Measurements from ENCODE around the gene YIPF6. TPM values are rescaled to one million over a fixed set of nuclear protein-coding genes. Genes with fewer than 3 reads are reported as not detected.
"Not testable (repeated sequence)": the region's sequence is repeated elsewhere in the genome, so short reads cannot be mapped to it uniquely, and the experiment has no call there.

The YIPF6 gene
- total RNA-seq, 2 donors from 2014 or later = 24.0 to 35.6 TPM

DNA sequence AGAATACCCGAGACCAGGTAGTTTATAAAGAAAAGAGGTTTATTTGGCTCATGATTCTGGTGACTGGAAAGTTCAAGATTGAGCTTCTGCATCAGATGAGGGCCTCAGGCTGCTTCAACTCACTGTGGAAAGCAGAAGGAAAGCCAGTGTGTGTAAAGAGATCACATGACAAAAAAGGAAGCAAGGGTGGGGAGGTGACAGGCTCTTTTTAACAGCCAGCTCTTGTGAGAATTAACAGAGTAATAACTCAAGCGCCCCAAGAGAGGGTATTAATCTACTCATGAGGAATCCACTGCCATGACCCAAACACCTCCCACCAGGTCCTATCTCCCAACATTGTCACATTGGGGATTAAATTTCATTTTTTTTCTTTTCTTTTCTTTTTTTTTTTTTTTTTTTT, 6.3 kb upstream of the YIPF6 start:
- TF ChIP-seq, protein P1, sequence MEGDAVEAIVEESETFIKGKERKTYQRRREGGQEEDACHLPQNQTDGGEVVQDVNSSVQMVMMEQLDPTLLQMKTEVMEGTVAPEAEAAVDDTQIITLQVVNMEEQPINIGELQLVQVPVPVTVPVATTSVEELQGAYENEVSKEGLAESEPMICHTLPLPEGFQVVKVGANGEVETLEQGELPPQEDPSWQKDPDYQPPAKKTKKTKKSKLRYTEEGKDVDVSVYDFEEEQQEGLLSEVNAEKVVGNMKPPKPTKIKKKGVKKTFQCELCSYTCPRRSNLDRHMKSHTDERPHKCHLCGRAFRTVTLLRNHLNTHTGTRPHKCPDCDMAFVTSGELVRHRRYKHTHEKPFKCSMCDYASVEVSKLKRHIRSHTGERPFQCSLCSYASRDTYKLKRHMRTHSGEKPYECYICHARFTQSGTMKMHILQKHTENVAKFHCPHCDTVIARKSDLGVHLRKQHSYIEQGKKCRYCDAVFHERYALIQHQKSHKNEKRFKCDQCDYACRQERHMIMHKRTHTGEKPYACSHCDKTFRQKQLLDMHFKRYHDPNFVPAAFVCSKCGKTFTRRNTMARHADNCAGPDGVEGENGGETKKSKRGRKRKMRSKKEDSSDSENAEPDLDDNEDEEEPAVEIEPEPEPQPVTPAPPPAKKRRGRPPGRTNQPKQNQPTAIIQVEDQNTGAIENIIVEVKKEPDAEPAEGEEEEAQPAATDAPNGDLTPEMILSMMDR (IDR thresholded peaks at IDR 0.05) = no peak
- no peaks in the 10 kb centered on the region for H3K36me3 ChIP-seq
- no peak overlapping the region for H3K4me3 ChIP-seq
- no peaks in the 10 kb centered on the region for H3K4me1 ChIP-seq (ENCODE audit: control insufficient read depth in 1 of 2, low read depth in 2 of 2)
- H3K9me3 ChIP-seq = no peaks in the 10 kb centered on the region
- H3K27ac ChIP-seq = no peak overlapping the region
- DNase-seq (ENCODE audit: low spot score) (no peak), ATAC-seq (ENCODE audit: insufficient number of reproducible peaks, low FRiP score, low read depth) (no peak)
- no peaks in the 10 kb centered on the region for H3K27me3 ChIP-seq (replicated peaks; ENCODE audit: insufficient read depth)

DNA sequence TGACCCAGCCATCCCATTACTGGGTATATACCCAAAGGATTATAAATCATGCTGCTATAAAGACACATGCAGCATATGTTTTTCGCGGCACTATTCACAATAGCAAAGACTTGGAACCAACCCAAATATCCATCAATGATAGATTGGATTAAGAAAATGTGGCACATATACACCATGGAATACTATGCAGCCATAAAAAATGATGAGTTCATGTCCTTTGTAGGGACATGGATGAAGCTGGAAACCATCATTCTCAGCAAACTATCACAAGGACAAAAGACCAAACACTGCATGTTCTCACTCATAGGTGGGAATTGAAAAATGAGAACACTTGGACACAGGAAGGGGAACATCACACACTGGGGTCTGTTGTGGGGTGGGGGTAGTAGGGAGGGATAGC, 5.1 kb upstream of the YIPF6 start:
- DNase-seq (ENCODE audit: low spot score); H3K9me3 ChIP-seq; H3K4me3 ChIP-seq; H3K27me3 ChIP-seq (replicated peaks; ENCODE audit: insufficient read depth); ATAC-seq (ENCODE audit: insufficient number of reproducible peaks, low FRiP score, low read depth); H3K4me1 ChIP-seq (ENCODE audit: control insufficient read depth in 1 of 2, low read depth in 2 of 2); H3K36me3 ChIP-seq; H3K27ac ChIP-seq: not testable (repeated sequence)

DNA sequence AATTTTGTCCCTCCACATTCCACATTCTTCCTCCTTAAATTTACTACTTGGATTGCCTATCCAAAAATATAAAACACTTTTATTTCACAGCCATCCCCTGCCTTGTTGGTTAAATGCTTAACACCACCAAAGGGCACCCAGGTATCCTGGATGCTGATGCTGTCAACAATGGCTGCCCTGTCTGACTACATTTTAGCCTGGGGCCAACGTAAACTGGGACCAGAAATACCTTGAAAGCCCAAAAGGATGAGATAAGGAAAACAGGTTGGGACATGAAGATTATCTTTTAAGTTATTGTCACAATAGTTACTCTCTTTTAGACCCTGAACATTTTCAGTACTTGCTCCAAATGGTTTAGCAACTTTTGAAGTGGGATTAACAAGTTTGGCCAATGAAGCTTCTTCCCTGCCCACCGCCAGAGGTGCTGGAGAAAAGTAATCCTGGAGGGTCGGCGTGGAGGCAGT, 775 bp upstream of the YIPF6 start:
- Histone ChIP-seq H3K27ac (peak overlapping the region; percentile 89 to 95), H3K27me3 (replicated peaks; ENCODE audit: insufficient read depth) (no peaks in the 10 kb centered on the region), H3K4me3 (peak overlapping the region; percentile 88), H3K9me3 (no peaks in the 10 kb centered on the region), H3K4me1 (ENCODE audit: control insufficient read depth in 1 of 2, low read depth in 2 of 2) (peaks cover 7 to 16% of the 10 kb centered on the region in 2 donors), H3K36me3 (no peaks in the 10 kb centered on the region)
- TF ChIP-seq, protein P1 (IDR thresholded peaks at IDR 0.05) = no peak
- DNase-seq (ENCODE audit: low spot score) (no peak), ATAC-seq (ENCODE audit: insufficient number of reproducible peaks, low FRiP score, low read depth) (no peak)

DNA sequence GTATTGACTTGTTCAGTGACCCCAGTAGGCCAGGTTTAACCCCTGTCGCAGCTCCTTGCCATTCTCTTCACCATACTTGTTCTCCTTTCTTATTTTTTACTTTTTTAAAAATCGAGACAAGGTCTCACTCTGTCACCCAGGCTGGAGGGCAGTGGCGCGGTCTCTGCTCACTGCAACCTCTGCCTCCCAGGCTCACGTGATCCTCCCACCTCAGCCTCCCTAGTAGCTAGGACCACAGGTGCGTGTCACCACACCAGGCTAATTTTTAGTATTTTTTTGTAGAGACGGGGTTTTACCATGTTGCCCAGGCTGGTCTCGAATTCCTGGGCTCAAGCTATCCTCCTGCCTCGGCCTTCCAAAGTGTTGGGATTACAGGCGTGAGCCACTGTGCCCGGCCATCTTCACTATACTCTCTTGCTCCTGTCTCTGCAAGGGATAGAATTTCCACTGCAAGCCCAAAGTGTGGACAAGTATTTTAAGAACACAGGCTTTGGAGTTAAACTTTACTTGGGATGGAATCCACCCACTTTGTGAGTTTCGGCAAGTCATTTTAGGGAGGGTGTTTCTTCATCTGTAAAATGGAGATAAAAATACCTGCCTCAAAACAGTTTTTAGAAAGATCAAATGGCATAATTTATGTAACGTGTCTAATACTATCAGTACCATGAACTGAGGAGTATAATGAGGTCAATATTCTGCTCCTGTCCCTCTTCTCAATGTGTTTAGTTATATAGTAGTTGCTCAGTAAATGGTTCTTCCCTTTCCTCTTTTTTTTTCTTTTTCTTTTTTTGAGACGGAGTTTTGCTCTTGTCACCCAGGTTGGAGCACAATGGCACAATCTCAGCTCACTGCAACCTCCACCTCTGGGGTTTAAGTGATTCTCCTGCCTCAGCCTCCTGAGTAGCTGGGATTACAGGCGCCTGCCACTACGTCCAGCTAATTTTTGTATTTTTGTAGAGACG, 973 bp downstream of the YIPF6 start:
- peak overlapping the region; percentile 88 for H3K4me3 ChIP-seq
- no peaks in the 10 kb centered on the region for H3K9me3 ChIP-seq
- TF ChIP-seq, protein P1 (IDR thresholded peaks at IDR 0.05) = no peak
- no peaks in the 10 kb centered on the region for H3K27me3 ChIP-seq (replicated peaks; ENCODE audit: insufficient read depth)
- ATAC-seq (ENCODE audit: insufficient number of reproducible peaks, low FRiP score, low read depth) = no peak
- peaks cover 7 to 16% of the 10 kb centered on the region in 2 donors for H3K4me1 ChIP-seq (ENCODE audit: control insufficient read depth in 1 of 2, low read depth in 2 of 2)
- H3K27ac ChIP-seq = peak overlapping the region; percentile 89 to 95
- no peak for DNase-seq (ENCODE audit: low spot score)
- no peaks in the 10 kb centered on the region for H3K36me3 ChIP-seq

DNA sequence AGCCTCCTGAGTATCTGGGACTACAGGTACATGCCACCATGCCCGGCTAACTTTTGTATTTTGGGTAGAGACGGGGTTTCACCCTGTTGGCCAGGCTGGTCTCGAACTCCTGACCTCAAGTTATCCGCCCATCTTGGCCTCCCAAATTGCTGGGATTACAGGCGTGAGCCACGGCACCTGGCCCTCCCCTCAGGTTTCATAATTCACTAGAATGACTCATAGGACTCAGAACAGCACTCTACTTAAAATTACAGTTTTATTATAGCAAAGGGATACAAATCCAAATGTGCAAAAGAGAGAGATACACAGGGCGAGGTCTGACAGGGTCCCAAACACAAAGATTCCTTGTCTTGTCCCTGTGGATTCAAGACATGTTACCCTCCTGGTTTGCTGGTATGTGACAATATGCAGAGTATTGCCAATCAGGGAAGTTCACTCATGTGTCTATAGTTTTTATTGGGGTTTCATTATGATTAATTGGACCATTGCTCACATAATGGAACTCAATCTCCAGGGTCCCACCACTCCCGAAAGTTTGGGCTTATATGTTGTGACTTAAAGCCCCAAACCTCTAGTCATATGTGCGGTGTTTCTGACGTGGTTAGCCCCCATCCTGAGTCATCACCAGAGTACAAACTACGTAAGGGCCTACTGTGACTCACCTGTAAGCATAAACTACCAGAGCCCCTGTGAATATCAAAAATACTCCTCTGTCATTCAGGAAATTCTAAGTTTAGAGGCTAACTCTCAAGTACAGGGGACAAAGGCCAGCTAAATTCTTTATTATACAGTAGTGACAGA, 5.2 kb downstream of the YIPF6 start:
- H3K36me3 ChIP-seq = no peaks in the 10 kb centered on the region
- H3K9me3 ChIP-seq = no peaks in the 10 kb centered on the region
- no peak overlapping the region for H3K4me3 ChIP-seq
- H3K27ac ChIP-seq = no peak overlapping the region
- H3K4me1 ChIP-seq (ENCODE audit: control insufficient read depth in 1 of 2, low read depth in 2 of 2) = peaks cover 7 to 16% of the 10 kb centered on the region in 2 donors
- DNase-seq (ENCODE audit: low spot score) (no peak), ATAC-seq (ENCODE audit: insufficient number of reproducible peaks, low FRiP score, low read depth) (no peak)
- TF ChIP-seq, protein P1 (IDR thresholded peaks at IDR 0.05) = no peak
- H3K27me3 ChIP-seq (replicated peaks; ENCODE audit: insufficient read depth) = no peaks in the 10 kb centered on the region

Measured in thoracic aorta (tissue), 2 donors.